Prostate gland (tissue), 2 donors: ENCODE results near the gene INPP5A.

Experiments used
- POLR2AphosphoS5 ChIP-seq: sonication (generic); formaldehyde crosslinking; IDR thresholded peaks from one replicate; pipeline ENCODE4 v1.6.1; 2017; ENCODE audit warnings: antibody characterized with exemption
- TF ChIP-seq, protein P1 (sequence below), 4 experiments: fragments of 200-600 bp in 2 of 4; fragments of 450-650 bp in 2 of 4; sonication (generic) in 2 of 4; IDR thresholded peaks; 1 replicate in 3 of 4; 2 replicates in 1 of 4; pipeline ENCODE4 v1.5.1; 2016 to 2019; ENCODE audit warnings: antibody characterized with exemption in 4 of 4, mild to moderate bottlenecking in 2 of 4, moderate library complexity in 2 of 4

GRCh38 chr10:132577350-132578003, 39.9 kb downstream of the INPP5A start:
- TF ChIP-seq POLR2AphosphoS5, result peak; percentile 10
- TF ChIP-seq, protein P1, sequence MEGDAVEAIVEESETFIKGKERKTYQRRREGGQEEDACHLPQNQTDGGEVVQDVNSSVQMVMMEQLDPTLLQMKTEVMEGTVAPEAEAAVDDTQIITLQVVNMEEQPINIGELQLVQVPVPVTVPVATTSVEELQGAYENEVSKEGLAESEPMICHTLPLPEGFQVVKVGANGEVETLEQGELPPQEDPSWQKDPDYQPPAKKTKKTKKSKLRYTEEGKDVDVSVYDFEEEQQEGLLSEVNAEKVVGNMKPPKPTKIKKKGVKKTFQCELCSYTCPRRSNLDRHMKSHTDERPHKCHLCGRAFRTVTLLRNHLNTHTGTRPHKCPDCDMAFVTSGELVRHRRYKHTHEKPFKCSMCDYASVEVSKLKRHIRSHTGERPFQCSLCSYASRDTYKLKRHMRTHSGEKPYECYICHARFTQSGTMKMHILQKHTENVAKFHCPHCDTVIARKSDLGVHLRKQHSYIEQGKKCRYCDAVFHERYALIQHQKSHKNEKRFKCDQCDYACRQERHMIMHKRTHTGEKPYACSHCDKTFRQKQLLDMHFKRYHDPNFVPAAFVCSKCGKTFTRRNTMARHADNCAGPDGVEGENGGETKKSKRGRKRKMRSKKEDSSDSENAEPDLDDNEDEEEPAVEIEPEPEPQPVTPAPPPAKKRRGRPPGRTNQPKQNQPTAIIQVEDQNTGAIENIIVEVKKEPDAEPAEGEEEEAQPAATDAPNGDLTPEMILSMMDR (IDR thresholded peaks at IDR 0.05), result peak in 2 of 4 experiments; percentile 18 to 44
